Small intestine (tissue), 7 donors: ENCODE data around the gene PEX26. TPM values are rescaled to one million over a fixed set of nuclear protein-coding genes. Genes with fewer than 3 reads are reported as not detected.
A peak's percentile ranks its signal among the peaks of the same experiment; 100 is the strongest.
"Not testable (repeated sequence)": the region's sequence is repeated elsewhere in the genome, so short reads cannot be mapped to it uniquely, and the experiment has no call there.

ENCODE experiments used
- DNase-seq, 2 donors: peaks; one replicate each; pipeline versions ENCODE4 v3.0.0 to v3.0.0-alpha.2; 2013
- FAIRE-seq: peaks from 2 replicates; lab custom pipeline; 2012; peaks lifted over from hg19 to GRCh38; lab: Jason Lieb, UNC
- H3K27ac ChIP-seq, 3 donors: one replicate each; pipeline ENCODE4 v1.5.1; 2013; ENCODE audit warnings: low read length in 2 of 3, mild to moderate bottlenecking in 2 of 3, control low read depth in 1 of 3, inconsistent platforms in 1 of 3, low read depth in 1 of 3, moderate library complexity in 1 of 3
- H3K27me3 ChIP-seq, 3 donors: one replicate each; pipeline ENCODE4 v1.6.1; 2013; ENCODE audit warnings: low read length in 3 of 3, inconsistent platforms in 1 of 3; ENCODE audit not compliant: control insufficient read depth in 3 of 3, insufficient read depth in 3 of 3
- H3K36me3 ChIP-seq, 3 donors: one replicate each; pipeline ENCODE4 v1.6.1; 2013; ENCODE audit warnings: low read length in 3 of 3, inconsistent platforms in 1 of 3, low read depth in 1 of 3, mild to moderate bottlenecking in 1 of 3, moderate library complexity in 1 of 3; ENCODE audit not compliant: control insufficient read depth in 3 of 3, insufficient read depth in 2 of 3
- H3K4me1 ChIP-seq, 3 donors: one replicate each; pipeline ENCODE4 v1.6.1; 2013; ENCODE audit warnings: low read length in 2 of 3, inconsistent platforms in 1 of 3, low read depth in 1 of 3, mild to moderate bottlenecking in 1 of 3, moderate library complexity in 1 of 3; ENCODE audit not compliant: control insufficient read depth in 3 of 3, insufficient read depth in 2 of 3
- H3K4me3 ChIP-seq, 3 donors: one replicate each; pipeline ENCODE4 v1.5.1; 2013; ENCODE audit warnings: low read length in 3 of 3, control low read depth in 1 of 3, inconsistent platforms in 1 of 3, low read depth in 1 of 3, mild to moderate bottlenecking in 1 of 3, moderate library complexity in 1 of 3
- H3K9me3 ChIP-seq, 2 donors: one replicate each; pipeline ENCODE4 v1.6.1; 2013; ENCODE audit warnings: low read depth in 1 of 2, low read length in 1 of 2; ENCODE audit not compliant: control insufficient read depth in 2 of 2, insufficient read depth in 1 of 2
- WGBS, 3 donors: extraction: QIAGEN DNeasy Blood & Tissue Kit; methylation state at CpG; one replicate each; pipeline ENCODE4 v1.1.7; 2013; 5-methylcytosine and 5-hydroxymethylcytosine counted together
- polyA plus RNA-seq, 4 donors: library from polyadenylated mRNA; stranded (reverse) in 3 of 4; unstranded in 1 of 4; fragments of 200-250 nt in 3 of 4; fragments of 120-200 nt in 1 of 4; gene quantifications; one replicate each; pipeline versions ENCODE4 v1.2.1 to v1.2.3, GENCODE V29; 2013
- donor health status: healthy with polysubstance abuse.
- donor health status: control.
- donor health status: control.
- donor health status: Bipolar disorder and iron deficiency.
- donor health status: healthy.

PEX26 gene
- polyA plus RNA-seq, 4 donors, result 23.2 to 48.0 (median 31.4) TPM

DNA sequence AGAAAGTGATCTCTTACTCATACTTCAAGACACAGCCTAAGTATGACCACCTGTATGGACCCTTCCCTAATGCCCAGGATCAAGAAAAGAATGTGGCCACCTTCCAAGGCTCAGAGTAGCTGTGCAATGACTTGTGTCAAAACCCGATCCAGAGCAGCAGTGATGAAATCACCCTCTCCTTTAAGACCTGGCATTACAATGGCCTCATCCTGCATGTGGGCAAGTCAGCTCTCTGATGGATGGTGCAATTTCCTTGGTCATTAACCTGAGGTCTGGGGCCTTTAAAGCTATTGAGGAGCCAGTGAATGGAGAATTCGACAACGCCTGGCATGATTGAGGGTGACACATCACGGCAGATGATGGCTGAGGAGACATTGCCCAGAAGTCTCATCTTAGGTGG is 23.7 kb downstream of the PEX26 start:
- FAIRE-seq, result no peak
- Histone ChIP-seq H3K4me1 (no peaks in the 10 kb centered on the region), H3K9me3 (peaks cover 0 to 2% of the 10 kb centered on the region in 2 donors), H3K27ac (no peak overlapping the region), H3K27me3 (no peaks in the 10 kb centered on the region), H3K4me3 (no peak overlapping the region), H3K36me3 (peaks cover 0 to 19% (median 4%) of the 10 kb centered on the region in 3 donors)
- 92 to 95% (median 92%) methylated on average over 4 of the region's 4 CpGs for WGBS, 3 donors
- no peak for DNase-seq

DNA sequence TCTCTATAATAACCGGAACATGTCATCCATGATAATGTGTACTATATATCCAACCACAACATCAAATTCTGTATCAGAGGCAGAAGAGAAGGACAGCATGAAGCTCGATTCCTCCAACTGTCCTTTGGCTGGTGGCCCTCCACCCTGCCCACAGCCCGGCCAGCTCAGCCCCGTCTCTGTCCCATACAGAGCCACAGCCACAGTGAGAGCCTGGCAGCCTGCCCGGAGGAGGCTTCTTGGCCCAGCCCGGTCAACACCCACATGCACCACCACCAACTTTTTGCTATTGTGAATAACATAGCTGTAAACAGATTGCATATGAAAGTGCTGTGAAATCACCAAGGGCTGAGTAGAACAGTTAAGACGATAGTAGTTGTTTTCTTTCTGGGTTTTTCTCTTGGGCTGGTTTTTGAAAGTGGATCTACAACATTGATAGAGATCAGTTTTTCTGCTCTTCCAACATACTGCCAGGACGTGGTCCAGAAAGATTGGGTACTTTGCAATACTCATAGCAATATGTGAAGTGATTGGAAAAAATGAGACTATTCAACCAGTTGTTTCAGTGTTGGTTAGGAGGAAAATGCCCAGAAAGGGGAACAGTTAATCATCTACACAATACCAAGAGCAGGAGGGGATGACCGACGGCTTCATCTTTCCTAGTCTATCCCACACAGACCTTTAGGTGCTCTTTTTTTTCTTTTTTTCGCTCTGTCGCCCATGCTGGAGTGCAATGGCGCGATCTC is 25.9 kb downstream of the PEX26 start:
- H3K27ac ChIP-seq, result no peak overlapping the region
- no peak overlapping the region for H3K4me3 ChIP-seq
- H3K9me3 ChIP-seq, result peaks cover 0 to 3% of the 10 kb centered on the region in 2 donors
- 86 to 96% (median 95%) methylated on average over 14 of the region's 14 CpGs for WGBS, 3 donors
- no peak for DNase-seq
- H3K27me3 ChIP-seq, result no peaks in the 10 kb centered on the region
- H3K4me1 ChIP-seq, result no peaks in the 10 kb centered on the region
- no peak for FAIRE-seq
- peaks cover 0 to 12% (median 4%) of the 10 kb centered on the region in 3 donors for H3K36me3 ChIP-seq

DNA sequence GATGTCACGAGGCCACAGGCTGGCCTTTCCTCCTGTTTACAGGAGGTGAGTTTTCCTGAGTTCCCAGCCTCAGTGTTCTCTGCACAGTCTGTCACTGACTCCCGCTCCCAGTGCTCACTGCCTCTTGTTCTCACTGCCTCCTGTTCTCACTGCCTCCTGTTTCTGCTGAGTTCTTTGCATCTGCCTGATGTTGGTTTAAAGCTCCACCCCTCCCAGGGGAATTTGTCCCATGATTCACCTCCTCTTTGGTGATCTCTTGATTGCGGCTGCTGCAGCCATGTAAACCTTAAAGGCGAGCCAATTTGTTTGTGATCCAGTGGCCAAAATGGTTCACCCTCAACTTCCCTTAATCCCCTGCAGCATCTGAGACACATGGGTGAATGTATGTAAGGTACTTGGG is 26.8 kb downstream of the PEX26 start:
- Histone ChIP-seq H3K27me3 (peaks cover 0 to 2% (median 0%) of the 10 kb centered on the region in 3 donors), H3K9me3 (peaks cover 0 to 3% of the 10 kb centered on the region in 2 donors), H3K4me3 (no peak overlapping the region), H3K4me1 (no peaks in the 10 kb centered on the region), H3K36me3 (peaks cover 0 to 12% (median 2%) of the 10 kb centered on the region in 3 donors), H3K27ac (no peak overlapping the region)
- DNase-seq, result peak in 1 of 2 donors; percentile 63
- 73 to 83% (median 74%) methylated on average over 4 of the region's 4 CpGs for WGBS, 3 donors
- no peak for FAIRE-seq

DNA sequence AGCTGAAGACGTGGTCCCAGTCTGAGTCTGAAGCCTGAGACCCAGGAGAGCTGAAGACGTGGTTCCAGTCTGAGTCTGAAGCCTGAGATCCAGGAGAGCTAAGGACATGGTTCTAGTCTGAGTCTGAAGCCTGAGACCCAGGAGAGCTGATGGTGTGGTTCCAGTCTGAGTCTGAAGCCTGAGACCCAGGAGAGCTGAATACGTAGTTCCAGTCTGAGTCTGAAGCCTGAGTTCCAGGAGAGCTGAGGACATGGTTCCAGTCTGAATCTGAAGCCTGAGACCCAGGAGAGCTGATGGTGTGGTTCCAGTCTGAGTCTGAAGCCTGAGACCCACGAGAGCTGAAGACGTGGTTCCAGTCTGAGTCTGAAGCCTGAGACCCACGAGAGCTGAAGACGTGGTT is 28.2 kb downstream of the PEX26 start:
- H3K4me3 ChIP-seq, DNase-seq, FAIRE-seq, H3K9me3 ChIP-seq, H3K27ac ChIP-seq: not testable (repeated sequence)
- H3K36me3 ChIP-seq, result peaks cover 0 to 12% (median 2%) of the 10 kb centered on the region in 3 donors
- H3K27me3 ChIP-seq, result peaks cover 0 to 13% (median 0%) of the 10 kb centered on the region in 3 donors
- 80 to 86% (median 85%) methylated on average over 6 to 7 of the region's 7 CpGs for WGBS, 3 donors
- H3K4me1 ChIP-seq, result peaks cover 0 to 10% (median 0%) of the 10 kb centered on the region in 3 donors

DNA sequence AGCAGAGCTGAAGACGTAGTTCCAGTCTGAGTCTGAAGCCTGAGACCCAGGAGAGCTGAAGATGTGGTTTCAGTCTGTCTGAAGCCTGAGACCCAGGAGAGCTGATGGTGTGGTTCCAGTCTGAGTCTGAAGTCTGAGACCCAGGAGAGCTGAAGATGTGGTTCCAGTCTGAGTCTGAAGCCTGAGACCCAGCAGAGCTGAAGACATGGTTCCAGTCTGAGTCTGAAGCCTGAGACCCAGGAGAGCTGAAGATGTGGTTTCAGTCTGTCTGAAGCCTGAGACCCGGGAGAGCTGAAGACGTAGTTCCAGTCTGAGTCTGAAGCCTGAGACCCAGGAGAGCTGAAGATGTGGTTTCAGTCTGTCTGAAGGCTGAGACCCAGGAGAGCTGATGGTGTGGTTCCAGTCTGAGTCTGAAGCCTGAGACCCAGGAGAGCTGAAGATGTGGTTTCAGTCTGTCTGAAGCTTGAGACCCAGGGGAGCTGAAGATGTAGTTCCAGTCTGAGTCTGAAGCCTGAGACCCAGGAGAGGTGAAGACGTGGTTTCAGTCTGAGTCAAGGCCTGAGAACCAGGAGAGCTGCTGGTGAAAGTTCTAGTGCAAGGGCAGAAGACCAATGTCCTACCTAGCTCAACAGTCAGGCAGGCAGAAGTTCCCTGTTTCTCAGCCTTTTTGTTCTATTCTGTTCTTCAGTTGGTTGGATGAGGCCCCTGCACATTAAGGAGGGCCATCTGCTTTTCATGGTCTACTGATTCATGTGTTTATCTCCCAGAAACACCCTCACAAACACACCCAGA is 29.0 kb downstream of the PEX26 start:
- not testable (repeated sequence) for H3K9me3 ChIP-seq, H3K36me3 ChIP-seq, DNase-seq, H3K4me3 ChIP-seq, H3K27ac ChIP-seq, FAIRE-seq
- Histone ChIP-seq H3K4me1 (peaks cover 0 to 16% (median 0%) of the 10 kb centered on the region in 3 donors), H3K27me3 (peaks cover 0 to 20% (median 0%) of the 10 kb centered on the region in 3 donors)
- 57 to 84% (median 75%) methylated on average over 4 of the region's 4 CpGs for WGBS, 3 donors

DNA sequence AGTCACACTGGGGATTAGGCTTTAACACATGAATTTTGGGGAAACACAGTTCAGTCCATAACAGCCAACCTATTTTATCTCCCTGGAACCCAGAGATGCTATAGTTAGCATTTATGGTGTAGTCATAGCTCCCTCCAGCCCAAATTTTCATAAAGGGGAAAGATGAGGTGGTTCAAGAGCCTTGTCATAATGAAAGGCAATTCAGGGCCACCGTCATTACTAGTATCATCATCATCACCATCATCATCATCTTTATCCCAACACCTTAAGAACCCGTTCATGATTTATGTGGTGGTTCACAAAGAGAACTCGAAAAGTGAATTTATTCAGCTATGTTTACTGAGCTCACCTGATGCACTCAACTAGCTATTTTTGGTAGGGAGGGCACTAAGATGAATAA is 30.4 kb downstream of the PEX26 start:
- WGBS, 3 donors, result 80 to 95% (median 88%) methylated on average over 3 of the region's 3 CpGs
- no peak overlapping the region for H3K4me3 ChIP-seq

DNA sequence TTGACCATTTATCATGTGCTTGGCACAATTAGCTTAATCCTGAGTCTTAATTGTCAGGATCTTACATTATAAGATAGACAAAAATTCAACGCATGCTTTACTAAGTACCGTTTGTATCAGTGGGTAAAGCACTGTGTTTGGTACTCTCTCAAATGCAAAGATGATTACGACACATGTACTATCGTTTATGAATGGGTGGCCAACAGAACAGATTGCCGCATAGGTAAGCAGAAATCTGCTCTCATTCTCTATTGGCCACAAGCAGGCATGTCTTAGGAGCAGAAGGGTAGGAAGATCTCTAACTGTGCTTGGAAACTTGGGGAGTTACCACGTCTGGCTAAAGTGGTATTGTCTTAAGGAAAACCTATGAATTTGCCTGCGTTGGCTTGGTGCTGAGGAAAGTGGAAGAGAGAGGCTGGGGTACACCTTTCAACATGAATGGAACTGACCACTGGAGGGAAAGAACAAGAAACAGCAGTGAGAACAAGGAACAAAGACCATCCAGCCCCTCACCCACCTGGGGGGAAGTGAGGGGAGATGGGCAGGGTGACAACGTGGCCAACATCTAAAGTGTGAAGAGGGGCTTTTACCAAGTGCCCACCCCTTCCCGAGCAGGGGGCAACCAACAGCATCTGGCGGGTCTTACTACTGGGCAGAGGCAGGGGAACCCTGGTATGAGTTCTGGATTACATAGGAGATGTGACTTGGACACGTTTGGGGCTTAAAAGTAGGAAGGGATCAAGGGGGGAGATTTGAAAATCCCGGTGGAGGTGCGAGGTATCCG is 31.8 kb downstream of the PEX26 start:
- WGBS, 3 donors, result 48 to 55% (median 50%) methylated on average over 14 of the region's 14 CpGs
- peaks cover 0 to 3% of the 10 kb centered on the region in 2 donors for H3K9me3 ChIP-seq
- H3K4me3 ChIP-seq, result peak overlapping the region in 1 of 3 donors; percentile 58

More for the DNA sequence above, 30.4 kb downstream of the PEX26 start:
- DNase-seq, result no peak
- H3K27me3 ChIP-seq, result peaks cover 0 to 22% (median 0%) of the 10 kb centered on the region in 3 donors
- no peak overlapping the region for H3K27ac ChIP-seq
- H3K36me3 ChIP-seq, result peaks cover 0 to 4% (median 0%) of the 10 kb centered on the region in 3 donors
- peaks cover 0 to 3% of the 10 kb centered on the region in 2 donors for H3K9me3 ChIP-seq
- no peak for FAIRE-seq
- H3K4me1 ChIP-seq, result peaks cover 0 to 16% (median 0%) of the 10 kb centered on the region in 3 donors

More for the DNA sequence above, 31.8 kb downstream of the PEX26 start:
- FAIRE-seq, result no peak
- Histone ChIP-seq H3K36me3 (peaks cover 0 to 2% (median 0%) of the 10 kb centered on the region in 3 donors), H3K4me1 (peaks cover 0 to 16% (median 0%) of the 10 kb centered on the region in 3 donors), H3K27me3 (peaks cover 0 to 22% (median 0%) of the 10 kb centered on the region in 3 donors), H3K27ac (no peak overlapping the region)
- DNase-seq, result no peak
